ENCODE measurements around the gene GARNL3. TPM values are rescaled to one million over a fixed set of nuclear protein-coding genes. Genes with fewer than 3 reads are reported as not detected.
A peak's percentile ranks its signal among the peaks of the same experiment; 100 is the strongest.

The GARNL3 gene
- polyA plus RNA-seq, 1 donor, result 17.8 TPM

GRCh38 chr9:127405344-127406125 is 141.0 kb downstream of the GARNL3 start:
- DNase-seq, result no peak

- no peak for DNase-seq
Measured at GRCh38 chr9:127406799-127407491, 142.4 kb downstream of the GARNL3 start.

- no peak for DNase-seq
Measured at GRCh38 chr9:127407492-127407843, 142.9 kb downstream of the GARNL3 start.

- DNase-seq, result no peak
Measured at GRCh38 chr9:127411122-127411521, 146.5 kb downstream of the GARNL3 start.

- no peak for DNase-seq
Measured at GRCh38 chr9:127415141-127415540, 150.6 kb downstream of the GARNL3 start.

GRCh38 chr9:127415657-127416056 is 151.1 kb downstream of the GARNL3 start:
- DNase-seq, result no peak

- DNase-seq, result no peak
Measured at GRCh38 chr9:127417131-127418036, 152.8 kb downstream of the GARNL3 start.

GRCh38 chr9:127418037-127418471 is 153.5 kb downstream of the GARNL3 start:
- no peak for DNase-seq

- DNase-seq, result no peak
Measured at GRCh38 chr9:127419348-127419747, 154.8 kb downstream of the GARNL3 start.

- no peak for DNase-seq
Measured at GRCh38 chr9:127421057-127421456, 156.5 kb downstream of the GARNL3 start.

- no peak for DNase-seq
Measured at GRCh38 chr9:127422133-127422782, 157.7 kb downstream of the GARNL3 start.

- DNase-seq, result no peak
Measured at GRCh38 chr9:127422787-127423186, 158.2 kb downstream of the GARNL3 start.

GRCh38 chr9:127423476-127423933 is 158.9 kb downstream of the GARNL3 start:
- DNase-seq, result no peak

- DNase-seq, result peak; percentile 97
Measured at GRCh38 chr9:127423934-127424675, 159.5 kb downstream of the GARNL3 start, which contains the start of gene ZNF79. TSS of gene ZNF79 (plus strand) at chr9:127424382. CDS start at chr9:127424788, 406 bp downstream.

- no peak for DNase-seq
Measured at GRCh38 chr9:127424676-127424999, 160.1 kb downstream of the GARNL3 start.

- no peak for DNase-seq
Measured at GRCh38 chr9:127426756-127427155, 162.2 kb downstream of the GARNL3 start.

- no peak for DNase-seq
Measured at GRCh38 chr9:127428348-127428747, 163.8 kb downstream of the GARNL3 start.

GRCh38 chr9:127430415-127430814 is 165.8 kb downstream of the GARNL3 start:
- no peak for DNase-seq

GRCh38 chr9:127437497-127438264 is 173.1 kb downstream of the GARNL3 start:
- no peak for DNase-seq

- DNase-seq, result no peak
Measured at GRCh38 chr9:127438394-127438793, 173.8 kb downstream of the GARNL3 start.

Data from hindlimb muscle (tissue), 1 donor.